ENCODE results near the gene VIL1. TPM values are rescaled to one million over a fixed set of nuclear protein-coding genes. Genes with fewer than 3 reads are reported as not detected.

Gene VIL1
- polyA plus RNA-seq, 1 donor from 2014 or later, result not detected

DNA sequence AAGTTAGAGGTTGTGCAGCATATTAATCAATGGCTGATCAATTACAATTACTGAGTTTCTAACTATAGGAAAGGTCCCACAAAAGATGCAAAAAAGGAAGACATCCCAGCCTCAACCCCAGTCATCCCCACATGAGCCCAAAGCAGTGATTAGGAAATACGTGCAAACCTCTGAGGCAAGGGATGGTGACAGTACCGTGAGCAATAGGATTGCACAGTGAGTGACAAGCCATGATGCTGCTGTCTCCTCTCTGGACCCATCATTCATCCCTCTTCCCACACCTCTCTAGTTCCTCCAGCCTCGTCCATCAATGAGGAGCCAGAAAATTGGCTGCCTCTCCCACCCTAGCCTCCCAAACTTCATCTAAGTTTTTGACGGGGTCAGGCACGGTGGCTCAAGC lies 40.9 kb upstream of the VIL1 start (continued):
- no peak for TF ChIP-seq MXI1 (conservative IDR thresholded peaks at IDR 0.05; ENCODE audit: poor library complexity, severe bottlenecking)
- TF ChIP-seq RAD21 (conservative IDR thresholded peaks at IDR 0.05), result no peak

GRCh38 chr2:218381916-218382366 lies 37.0 kb upstream of the VIL1 start, which contains the start of gene SLC11A1:
TSS of gene SLC11A1 (plus strand) at chr2:218382273. CDS start at chr2:218382369, 96 bp downstream.
- no peak within 1 kb of the TSS for H2AFZ ChIP-seq (ENCODE audit: low read depth, low read length)
- H3K79me2 ChIP-seq (replicated peaks; ENCODE audit: insufficient read depth, low read length), result no peaks in the 10 kb centered on the region
- H3K4me3 ChIP-seq (ENCODE audit: low read length), result no peak within 1 kb of the TSS
- H3K9ac ChIP-seq (ENCODE audit: low read length), result no peak within 1 kb of the TSS
- no peak for TF ChIP-seq TAF1 (IDR thresholded peaks at IDR 0.05; ENCODE audit: low read depth)
- TF ChIP-seq CTCF (IDR thresholded peaks at IDR 0.05; ENCODE audit: poor library complexity, severe bottlenecking), result no peak
- no peak for TF ChIP-seq POLR2AphosphoS5 (IDR thresholded peaks at IDR 0.05)
- no peak for TF ChIP-seq RAD21 (conservative IDR thresholded peaks at IDR 0.05)
- TF ChIP-seq EP300 (conservative IDR thresholded peaks at IDR 0.05; ENCODE audit: poor library complexity, severe bottlenecking), result no peak
- TF ChIP-seq EZH2 (IDR thresholded peaks at IDR 0.05; ENCODE audit: borderline replicate concordance, insufficient read depth, low read length, poor library complexity, severe bottlenecking), result no peak
- TF ChIP-seq SMC3 (conservative IDR thresholded peaks at IDR 0.05; ENCODE audit: poor library complexity), result no peak
- TF ChIP-seq REST (IDR thresholded peaks at IDR 0.05; ENCODE audit: borderline replicate concordance), result no peak
- no peak for TF ChIP-seq MXI1 (conservative IDR thresholded peaks at IDR 0.05; ENCODE audit: poor library complexity, severe bottlenecking)
- no peak within 1 kb of the TSS for H3K4me2 ChIP-seq (ENCODE audit: low read length)
- H3K27me3 ChIP-seq (ENCODE audit: insufficient read depth, low read depth, low read length), result peaks cover 2% of the 10 kb centered on the region
- no peaks in the 10 kb centered on the region for H3K9me2 ChIP-seq (ENCODE audit: insufficient read depth, low read length)
- H4K20me1 ChIP-seq (ENCODE audit: insufficient read depth), result no peaks in the 10 kb centered on the region
- no peak within 1 kb of the TSS for H3K27ac ChIP-seq (ENCODE audit: low read length)
- no peaks in the 10 kb centered on the region for H3K36me3 ChIP-seq (ENCODE audit: insufficient read depth, low read length)
- no peaks in the 10 kb centered on the region for H3K9me3 ChIP-seq (ENCODE audit: low read length)
- no peaks in the 10 kb centered on the region for H3F3A ChIP-seq (ENCODE audit: insufficient read depth, low read length, poor library complexity, severe bottlenecking)

DNA sequence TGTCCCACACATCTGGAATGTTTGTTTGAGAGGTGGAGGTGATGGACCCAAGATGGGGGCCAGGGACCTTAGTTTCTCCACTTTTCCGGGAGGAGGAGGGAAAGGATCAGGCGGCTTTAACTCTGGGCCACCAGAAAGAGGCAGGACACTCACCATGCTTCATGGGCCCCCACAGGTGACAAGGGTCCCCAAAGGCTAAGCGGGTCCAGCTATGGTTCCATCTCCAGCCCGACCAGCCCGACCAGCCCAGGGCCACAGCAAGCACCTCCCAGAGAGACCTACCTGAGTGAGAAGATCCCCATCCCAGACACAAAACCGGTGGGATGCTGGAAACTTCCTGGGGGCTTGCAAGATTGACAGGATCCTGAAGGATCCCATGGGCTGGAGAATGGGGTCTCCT lies 36.1 kb upstream of the VIL1 start:
- Histone ChIP-seq H3K27ac (ENCODE audit: low read length) (no peak overlapping the region), H3K36me3 (ENCODE audit: insufficient read depth, low read length) (no peaks in the 10 kb centered on the region), H3F3A (ENCODE audit: insufficient read depth, low read length, poor library complexity, severe bottlenecking) (no peaks in the 10 kb centered on the region), H2AFZ (ENCODE audit: low read depth, low read length) (no peak overlapping the region), H3K9me3 (ENCODE audit: low read length) (no peaks in the 10 kb centered on the region), H4K20me1 (ENCODE audit: insufficient read depth) (no peaks in the 10 kb centered on the region), H3K79me2 (replicated peaks; ENCODE audit: insufficient read depth, low read length) (no peaks in the 10 kb centered on the region), H3K9ac (ENCODE audit: low read length) (no peak overlapping the region), H3K27me3 (ENCODE audit: insufficient read depth, low read depth, low read length) (peaks cover 6% of the 10 kb centered on the region), H3K4me3 (ENCODE audit: low read length) (no peak overlapping the region), H3K9me2 (ENCODE audit: insufficient read depth, low read length) (no peaks in the 10 kb centered on the region), H3K4me2 (ENCODE audit: low read length) (no peak overlapping the region)
- no peak for TF ChIP-seq POLR2AphosphoS5 (IDR thresholded peaks at IDR 0.05)
